ENCODE data around the gene MTHFD2.
"Not testable (repeated sequence)": the region's sequence is repeated elsewhere in the genome, so short reads cannot be mapped to it uniquely, and the experiment has no call there.

The MTHFD2 gene

DNA sequence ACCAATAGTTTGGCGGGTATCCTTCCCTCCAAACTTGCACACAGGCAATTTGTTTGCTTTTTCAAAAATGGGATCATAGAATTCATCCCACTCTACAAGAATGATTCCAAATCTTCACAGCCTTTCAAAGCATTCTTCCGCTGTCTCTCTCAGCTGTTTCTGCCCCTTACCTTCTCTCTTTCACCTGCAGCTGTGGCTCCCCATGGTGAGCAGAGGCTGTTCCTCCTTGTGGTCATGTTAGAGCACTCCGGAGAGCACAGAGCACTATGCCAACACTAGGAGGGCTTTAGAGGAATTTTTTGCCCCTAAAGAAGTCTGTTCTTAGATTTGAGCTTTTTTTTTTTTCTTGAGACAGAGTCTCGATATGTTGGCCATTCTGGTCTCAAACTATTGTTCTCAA lies 30.4 kb downstream of the MTHFD2 start:
- no peak for DNase-seq (ENCODE audit: low read depth, low spot score)

DNA sequence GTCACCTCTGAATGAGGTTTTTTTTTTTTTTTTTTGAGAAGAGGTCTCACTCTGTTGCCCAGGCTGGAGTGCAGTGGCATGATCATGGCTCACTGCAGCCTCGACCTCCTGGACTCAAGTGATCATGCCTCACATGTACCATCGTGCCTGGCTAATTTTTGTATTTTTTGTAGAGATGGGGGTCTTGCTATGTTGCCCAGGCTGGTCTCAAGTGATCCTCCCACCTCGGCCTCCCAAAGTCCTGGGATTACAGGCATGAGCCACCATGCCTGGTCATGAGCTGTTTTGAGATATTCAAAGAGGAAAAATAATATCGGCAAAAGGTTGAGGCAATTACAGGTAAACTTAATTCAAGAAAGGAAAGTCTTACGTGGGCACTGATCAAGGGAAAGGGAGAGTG lies 31.4 kb downstream of the MTHFD2 start:
- DNase-seq (ENCODE audit: low read depth, low spot score): not testable (repeated sequence)

DNA sequence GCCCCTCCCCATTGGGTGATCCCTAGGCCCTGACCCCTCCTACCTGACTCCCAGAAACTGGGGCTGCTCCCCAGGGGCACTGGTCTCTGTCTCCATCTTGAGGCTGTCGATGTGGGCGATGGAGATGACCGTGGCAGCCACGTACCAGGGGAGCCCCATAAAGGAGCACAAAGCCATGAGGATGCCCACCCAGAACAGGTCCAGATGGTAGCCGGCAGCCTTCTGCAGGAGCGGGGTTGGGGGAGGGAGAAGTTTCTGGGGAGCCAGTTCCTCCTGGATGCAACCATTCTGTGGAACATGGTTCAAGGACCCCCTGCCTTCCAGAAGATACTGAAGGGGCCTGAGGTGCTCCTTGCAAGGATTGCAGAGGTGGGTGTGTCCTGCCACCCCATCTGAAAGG lies 34.0 kb downstream of the MTHFD2 start:
- no peak for DNase-seq (ENCODE audit: low read depth, low spot score)

DNA sequence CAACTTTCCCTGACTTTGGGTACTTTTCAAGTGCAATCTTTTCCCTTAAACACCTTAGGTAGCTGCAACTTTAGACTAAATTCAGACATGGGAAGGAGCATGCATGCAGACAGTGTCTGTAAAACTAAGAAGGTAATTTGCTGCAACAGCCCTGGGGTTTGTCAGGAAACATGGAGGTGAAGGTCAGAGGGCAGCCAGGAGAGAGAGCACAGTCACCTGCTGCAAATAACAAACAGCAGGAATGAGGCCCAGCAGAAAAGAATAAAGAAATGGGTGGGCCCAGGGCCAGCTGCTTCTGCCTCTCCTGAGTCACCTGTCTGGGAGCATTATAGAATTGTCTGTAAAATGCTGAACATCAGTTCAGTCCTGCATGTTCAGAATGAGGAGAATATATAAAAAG lies 35.2 kb downstream of the MTHFD2 start:
- DNase-seq (ENCODE audit: low read depth, low spot score): no peak

DNA sequence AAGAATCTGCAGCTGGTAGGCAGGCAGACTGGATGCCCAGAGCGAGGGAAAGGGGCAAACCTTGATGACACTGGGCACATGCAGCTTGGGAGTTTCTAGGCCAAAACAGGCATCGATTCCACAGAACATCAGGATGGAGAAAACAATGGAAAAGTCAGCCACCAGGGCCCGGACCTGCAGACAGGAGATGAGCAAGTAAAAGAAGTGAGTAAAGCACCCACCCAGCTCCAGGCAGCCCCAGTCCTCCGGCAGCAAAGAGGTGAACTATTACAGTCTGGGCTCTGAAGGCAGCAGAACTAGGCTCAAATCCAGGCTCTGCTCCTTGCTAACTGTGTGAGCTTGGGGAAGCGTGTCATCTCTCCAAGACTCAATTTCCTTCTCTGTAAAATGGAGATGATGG lies 36.6 kb downstream of the MTHFD2 start:
- DNase-seq (ENCODE audit: low read depth, low spot score): no peak

DNA sequence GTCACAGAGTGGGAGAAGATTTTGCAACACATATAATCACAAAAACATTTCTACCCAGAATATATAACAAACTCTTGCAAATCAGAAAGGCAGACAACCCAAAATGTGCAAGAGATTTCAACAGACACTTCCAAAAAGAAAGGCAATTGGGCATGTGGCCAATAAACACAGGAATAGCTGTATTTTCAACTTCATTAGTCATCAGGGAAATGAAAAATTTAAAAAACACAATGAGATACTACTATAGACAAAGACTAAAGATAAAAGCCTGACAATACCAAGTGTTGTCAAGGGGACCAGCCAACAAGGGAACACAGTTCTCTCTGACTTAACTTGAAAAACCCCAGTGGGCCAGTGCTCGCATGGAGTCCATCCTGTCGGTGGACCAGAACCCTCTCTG lies 40.5 kb downstream of the MTHFD2 start:
- no peak for DNase-seq (ENCODE audit: low read depth, low spot score)

DNA sequence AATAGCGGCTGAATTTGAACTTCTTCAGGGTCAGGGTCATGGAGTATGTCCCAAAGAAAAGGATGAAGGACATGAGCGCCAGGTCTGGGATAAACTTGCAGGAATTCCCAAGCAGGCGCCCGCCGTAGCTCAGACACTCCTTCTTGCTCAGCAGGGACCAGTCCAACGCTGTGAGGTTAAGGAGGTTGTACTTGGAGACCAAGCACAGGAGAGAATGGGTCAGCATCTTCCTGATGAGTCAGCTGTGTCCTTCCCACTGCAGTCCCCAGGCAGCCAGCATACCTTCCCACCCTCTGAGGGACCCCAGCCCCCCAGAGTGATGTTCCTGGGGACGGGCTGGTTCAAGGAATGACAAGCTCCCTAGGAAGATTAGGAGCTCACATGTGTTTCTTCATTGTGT lies 40.9 kb downstream of the MTHFD2 start:
- no peak for DNase-seq (ENCODE audit: low read depth, low spot score)

DNA sequence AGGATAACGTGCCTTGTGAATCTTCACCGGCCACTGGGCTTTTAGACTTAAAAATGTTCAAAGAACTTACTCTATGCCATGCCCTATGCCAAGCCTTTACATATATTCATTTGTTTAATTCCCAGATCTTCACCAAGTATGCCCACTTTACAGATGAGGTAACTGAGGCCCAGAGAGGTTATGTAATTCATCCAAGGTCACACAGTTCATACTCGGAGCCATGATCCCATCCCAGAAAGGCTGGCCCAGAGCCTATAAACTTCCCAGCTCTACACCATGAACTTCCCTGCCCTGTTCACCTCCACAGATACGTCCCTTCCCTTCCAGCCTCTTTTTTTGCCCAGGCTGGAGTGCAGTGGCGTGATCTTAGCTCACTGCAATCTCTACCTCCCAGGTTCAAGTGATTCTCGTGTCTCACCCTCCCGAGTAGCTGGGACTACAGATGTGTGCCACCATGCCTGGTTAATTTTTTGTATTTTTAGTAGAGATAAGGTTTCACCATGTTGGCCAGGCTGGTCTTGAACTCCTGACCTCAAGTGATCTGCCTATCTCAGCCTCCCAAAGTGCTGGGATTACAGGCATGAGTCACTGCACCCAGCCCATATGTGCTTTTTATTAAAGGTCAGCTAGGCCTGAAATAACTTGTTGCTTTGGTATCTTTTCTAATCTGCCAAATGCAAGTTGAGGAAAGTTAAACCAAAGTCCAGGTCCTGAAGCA lies 44.1 kb downstream of the MTHFD2 start:
- DNase-seq (ENCODE audit: low read depth, low spot score): no peak

DNA sequence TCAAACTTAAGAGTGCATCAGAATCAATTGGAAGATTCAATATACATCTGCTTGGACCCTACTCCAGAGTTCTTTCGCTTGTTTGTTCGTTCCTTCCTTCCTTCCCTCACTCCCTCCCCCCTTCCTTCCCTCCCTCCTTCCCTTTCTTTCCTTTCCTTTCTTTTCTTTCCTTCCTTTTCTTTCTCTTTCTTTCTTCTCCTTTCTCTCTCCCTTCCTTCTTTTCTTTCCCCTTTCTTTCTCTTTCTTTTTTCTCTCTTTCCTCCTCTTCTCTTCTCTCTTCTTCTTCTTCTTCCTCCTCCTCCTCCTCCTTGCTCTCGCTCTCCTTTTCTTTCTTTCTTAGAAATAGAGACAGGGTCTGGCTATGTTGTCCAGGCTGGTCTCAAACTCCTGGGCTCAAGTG lies 45.9 kb downstream of the MTHFD2 start:
- no peak for DNase-seq (ENCODE audit: low read depth, low spot score)

DNA sequence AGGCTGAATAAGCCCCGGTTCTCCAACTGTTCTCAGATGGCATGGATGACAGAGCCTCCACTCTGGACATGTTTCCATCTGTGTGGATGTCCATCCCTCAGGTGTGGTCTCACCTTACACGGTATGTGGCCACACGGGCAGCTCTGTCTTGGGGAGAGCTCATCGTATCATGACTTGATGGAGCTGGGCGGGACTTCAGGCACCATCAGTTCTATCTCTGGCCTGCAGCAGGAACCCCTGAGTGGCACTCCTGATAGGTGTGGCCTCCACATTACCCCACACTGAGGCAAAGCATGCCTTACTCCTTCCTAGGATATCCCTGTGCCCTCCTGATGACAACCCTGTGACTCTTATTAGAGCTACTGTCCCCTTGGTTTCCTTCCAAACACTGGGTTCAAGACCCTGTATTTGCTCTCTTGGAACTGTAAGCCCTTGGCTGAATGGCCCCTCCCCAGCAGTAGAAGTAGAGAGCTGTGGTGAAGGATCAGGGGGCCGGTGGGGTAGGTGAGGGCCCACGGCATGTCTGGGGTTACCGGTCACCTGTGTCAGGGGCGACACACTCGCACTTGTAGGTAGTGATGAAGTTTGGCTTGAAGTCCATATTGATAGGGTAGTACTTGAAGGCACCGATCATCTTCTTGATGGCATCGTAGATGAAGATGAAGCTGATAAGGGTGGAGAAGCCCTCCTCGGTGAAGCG lies 48.2 kb downstream of the MTHFD2 start:
- no peak for DNase-seq (ENCODE audit: low read depth, low spot score)

DNA sequence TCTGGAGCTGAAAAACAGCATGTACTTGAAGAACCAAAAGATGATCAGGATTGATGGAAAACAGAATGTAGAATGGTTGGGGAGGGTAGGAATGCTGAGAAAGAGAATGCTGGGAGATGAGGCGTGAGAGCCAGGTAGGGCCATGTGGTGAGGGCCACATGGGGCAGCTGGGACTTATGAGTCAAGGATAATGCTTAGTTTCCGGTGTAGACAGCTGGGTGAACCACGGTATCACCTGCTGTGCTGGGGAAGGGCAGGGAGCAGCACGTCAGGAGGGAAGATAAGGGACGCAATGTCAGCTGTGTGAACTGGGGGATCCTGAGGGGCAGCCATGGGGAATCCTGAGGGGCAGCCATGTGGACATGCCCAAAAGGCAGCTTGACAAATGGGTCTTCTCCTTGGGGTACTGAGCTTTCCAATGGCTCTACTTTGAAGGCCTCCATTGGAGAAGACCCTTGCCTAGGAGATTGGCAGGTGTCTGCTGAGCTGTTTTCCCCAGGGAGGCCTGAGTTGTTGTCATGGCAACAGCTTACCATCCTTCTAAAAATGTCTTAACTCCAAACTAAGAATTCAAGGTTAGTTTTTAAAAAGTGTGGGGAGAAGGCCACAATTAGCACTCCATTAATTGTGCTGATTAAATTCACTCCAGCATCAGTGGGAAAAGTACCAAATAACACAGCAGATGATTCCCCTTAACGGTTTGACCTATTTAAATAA lies 51.1 kb downstream of the MTHFD2 start:
- DNase-seq (ENCODE audit: low read depth, low spot score): no peak

DNA sequence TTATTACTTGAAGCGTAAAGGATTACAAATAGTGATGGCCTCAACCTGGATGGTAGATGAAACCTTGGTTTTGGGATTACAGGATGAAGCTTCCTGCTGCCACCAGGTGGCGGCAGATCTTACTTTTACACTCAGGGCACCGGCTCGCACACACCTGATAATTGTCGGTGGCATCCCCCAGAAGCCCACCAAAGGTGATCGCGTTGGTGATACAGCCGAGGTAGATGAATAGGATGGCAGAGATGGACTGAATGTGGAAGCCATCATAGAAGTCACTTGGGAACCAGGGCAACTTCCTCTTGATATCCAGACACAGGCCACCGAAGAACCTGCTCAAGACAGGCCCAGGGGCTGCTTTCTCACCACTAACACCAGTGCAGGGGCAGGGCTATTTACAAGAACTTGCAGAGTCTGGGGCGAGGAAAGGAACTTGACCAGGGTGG lies 51.8 kb downstream of the MTHFD2 start:
- no peak for DNase-seq (ENCODE audit: low read depth, low spot score)

DNA sequence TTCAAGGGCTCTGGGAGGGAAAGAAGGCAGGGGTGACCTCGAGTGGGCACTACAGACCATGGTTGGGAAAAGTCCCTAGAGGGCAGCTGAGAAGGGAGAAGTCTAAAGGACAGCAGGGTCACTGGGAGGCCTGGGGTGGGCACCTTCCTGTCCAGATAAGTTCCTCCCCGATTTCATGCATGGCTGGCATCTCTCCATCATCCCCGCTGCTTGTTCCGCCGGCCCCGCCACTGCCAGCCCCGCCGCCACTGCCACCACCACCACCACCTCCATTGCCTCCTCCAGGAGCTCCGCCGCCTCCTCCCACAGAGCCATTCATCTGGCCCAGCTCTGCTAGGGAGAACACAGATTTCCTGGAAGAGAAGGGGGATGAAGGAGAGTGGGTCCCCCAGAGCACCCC lies 53.6 kb downstream of the MTHFD2 start:
- DNase-seq (ENCODE audit: low read depth, low spot score): no peak

DNA sequence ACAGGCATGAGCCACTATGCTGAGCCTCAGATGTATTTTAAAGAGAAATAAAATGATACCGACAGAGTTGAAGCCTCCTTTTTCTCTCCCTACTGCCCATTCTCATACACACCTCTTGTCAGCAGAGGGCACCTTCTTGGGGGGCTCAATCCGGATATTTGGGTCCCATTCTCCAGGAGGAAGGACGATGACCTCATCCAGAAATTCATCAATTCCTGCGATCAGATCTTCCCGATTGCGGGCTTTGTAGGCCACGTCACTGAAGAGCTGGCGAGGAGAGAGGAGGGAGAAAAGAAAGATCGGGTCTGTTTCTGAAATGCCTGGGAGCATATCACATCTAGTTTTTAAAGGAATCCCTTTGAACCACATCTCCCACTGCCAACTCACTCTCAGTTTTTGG lies 54.4 kb downstream of the MTHFD2 start:
- DNase-seq (ENCODE audit: low read depth, low spot score): no peak

DNA sequence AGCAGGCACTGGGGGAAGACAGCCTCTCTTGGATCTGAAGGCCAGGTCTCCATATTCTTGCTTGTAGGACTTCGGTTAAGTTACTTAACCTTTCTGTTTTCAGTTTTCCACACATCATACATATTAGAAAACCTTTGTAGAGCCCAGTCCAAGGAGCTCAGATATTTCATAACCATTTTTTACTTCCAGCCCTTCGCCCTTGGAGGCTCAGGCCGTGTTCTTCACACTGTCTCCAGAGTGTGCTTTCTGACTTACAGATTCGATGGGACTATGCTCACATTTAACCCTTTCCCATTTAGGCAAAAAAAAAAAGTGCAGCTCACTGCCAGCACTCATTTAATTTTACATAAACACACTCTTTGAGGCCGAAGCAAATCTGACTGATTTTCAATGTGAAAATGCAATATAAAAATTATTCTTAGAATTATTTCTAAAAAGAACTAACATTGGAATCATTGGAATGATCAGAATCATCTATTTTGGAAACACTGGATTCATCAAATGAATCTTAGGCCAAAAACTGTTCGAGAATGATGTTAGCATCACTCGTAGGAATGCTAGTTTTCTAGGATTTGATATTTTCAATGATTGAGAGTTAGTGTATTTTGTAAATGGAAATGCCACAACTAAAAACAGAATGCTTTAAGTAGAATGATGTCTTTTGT lies 55.0 kb downstream of the MTHFD2 start:
- DNase-seq (ENCODE audit: low read depth, low spot score): no peak

DNA sequence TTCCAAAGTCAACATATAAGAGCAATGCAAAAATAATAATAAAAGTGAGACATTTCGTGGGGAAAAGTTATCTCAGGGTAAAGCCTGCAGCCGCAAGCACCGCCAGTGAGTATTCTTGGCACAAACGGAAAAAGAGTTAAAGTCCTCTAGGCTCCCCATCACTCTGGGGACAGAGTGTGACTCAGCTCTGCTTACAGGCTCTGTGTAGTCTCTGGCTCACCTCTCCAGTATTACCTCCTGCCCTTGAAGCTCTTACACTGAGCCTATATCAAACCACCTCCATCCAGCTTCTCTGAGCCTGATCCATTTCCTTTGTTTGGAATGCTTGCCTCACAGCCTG lies 55.5 kb downstream of the MTHFD2 start:
- no peak for DNase-seq (ENCODE audit: low read depth, low spot score)

DNA sequence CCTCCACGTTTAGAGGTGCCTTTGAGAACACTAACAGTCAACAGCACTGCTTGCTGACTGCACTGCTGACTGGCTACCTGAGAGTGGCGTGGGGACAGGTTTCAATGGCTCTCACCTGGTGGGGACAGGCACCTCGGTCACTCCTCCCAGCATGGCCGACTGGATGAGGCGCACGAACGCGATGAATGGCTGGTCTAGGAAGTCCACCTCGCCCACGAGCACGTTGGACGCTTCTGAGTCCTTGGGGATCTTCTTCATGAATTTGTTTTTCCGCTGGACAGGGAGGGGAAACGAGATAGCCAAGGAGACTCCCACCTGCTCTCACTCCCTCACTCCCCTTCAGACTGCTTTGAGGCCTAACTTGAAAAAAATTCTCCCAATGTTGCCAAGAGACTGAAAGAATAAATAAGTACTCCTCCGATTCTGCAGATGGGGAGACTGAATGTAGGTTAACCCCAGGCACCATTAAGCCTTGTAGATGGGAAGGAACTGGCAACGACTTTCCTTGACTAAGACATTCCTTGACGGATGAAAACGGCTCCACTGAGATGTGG lies 57.3 kb downstream of the MTHFD2 start:
- no peak for DNase-seq (ENCODE audit: low read depth, low spot score)

DNA sequence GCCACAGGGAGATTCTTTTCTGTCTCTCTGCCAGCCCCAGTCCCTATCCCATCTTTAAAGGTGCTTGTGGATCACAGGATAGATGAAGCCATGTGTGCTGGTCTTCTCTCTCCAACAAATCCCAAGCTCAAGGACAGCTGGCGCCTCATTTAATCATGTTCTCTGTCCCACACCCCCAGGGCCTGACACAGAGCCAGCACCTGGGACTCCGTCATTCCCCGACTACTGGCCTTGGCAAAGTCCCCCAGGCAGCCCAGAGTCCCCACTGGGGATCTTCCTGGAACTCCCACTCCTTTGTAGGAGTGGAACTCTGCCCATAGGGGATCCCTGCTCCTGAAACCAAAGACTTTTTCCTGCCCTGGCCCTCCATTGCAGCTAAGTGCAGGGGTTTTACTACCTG lies 60.8 kb downstream of the MTHFD2 start:
- no peak for DNase-seq (ENCODE audit: low read depth, low spot score)

DNA sequence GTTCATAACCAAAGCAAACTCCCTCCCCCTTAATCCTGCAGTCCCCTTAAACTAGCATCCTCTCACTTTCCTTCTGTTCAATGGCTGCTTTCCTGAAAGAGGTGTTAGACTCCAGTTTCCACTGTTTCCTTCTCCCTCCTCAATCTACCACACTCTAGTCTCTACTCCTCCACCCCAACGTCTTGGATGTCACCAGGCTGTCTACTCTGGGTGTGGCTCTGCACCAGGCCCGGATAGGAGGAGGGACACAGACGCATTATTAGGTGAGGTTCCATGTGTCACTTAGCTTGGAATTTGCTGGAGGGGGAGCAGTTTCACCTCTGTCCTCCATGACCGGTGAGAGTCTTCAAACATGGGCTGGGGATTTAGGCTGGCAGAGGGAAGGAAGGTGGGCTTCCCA lies 61.3 kb downstream of the MTHFD2 start:
- DNase-seq (ENCODE audit: low read depth, low spot score): no peak

DNA sequence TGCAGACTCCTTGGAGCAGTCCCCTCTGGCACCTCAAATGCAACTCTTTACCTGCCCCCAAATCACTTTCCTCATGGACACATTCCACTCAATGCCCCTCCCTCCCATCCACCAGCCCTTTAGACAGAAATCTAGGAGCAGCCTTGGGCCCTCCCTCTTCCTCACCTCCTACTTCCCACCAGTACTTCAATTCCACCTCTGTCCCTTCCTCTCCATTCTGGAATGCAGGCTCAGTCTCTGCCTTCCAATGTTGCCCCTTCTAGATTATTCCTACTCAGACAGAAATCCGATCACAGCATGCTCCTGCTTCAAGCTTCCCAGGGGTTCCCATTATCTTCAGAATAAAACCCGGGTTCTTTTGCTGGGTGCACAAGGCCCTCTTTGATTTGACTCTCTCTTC lies 62.1 kb downstream of the MTHFD2 start:
- no peak for DNase-seq (ENCODE audit: low read depth, low spot score)

DNA sequence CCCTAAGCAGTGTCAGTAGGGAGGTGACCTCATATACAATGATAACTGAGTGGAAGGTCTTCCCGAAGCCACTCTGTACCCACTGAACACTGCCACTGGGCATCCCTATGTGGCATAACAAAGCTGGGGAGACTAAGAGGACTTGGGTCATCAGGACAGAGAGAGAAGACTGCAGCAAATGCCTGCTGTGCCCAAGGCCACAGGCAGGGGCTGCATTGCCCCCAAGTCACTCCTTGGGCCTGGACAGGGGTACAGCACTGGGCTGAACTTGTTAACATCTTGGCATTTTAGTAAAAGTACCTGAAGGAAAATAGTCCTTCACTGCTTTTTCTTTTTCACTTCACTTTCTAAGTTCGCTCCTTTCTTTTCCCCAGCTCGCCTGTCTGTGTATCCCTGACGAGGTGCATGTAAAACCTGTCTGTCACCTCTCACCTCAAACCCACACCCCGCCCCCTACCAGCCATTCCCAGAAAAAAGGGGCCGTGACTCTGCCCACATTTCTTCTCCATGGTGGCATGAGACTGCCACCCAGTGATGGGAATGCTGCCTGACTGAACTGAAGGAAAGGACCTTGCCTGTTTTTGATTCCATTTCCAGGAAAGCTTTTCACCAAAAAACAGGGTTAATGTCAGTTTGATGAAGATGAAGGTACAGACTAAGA lies 62.9 kb downstream of the MTHFD2 start:
- no peak for DNase-seq (ENCODE audit: low read depth, low spot score)

DNA sequence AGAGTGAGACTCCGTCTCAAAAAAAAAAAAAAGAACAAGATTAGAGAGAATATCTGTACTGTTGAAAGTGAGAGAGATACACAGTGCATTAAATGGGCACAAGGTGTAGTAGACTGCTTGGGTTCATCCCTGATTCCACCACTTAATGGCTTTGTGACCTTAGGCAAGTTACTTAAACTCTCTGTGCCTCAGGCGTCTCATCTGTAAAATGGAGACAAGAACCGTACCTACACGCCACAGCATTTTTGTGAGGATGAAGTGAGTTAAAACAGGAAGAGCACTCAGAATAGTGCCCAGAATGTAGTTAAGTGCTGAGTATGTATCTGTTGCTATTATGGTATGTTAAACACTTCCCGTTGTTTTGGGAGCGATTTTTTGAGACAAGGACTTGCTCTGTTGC lies 64.3 kb downstream of the MTHFD2 start:
- no peak for DNase-seq (ENCODE audit: low read depth, low spot score)
